CD4-positive, alpha-beta memory T cell (primary cell): ENCODE measurements around the gene LDLR. TPM values are rescaled to one million over a fixed set of nuclear protein-coding genes. Genes with fewer than 3 reads are reported as not detected.

Experiments
- CTCF ChIA-PET: fragments of 350-600 bp; sonication (Branson Sonifier 250); formaldehyde crosslinking; loops from one replicate; lab custom pipeline; 2021; ENCODE audit warnings: inconsistent platforms; ENCODE audit not compliant: partially characterized antibody; lab: Charles Lee
- POLR2A ChIA-PET: fragments of 350-600 bp; sonication (Branson Sonifier 250); formaldehyde crosslinking; loops from one replicate; lab custom pipeline; 2021; ENCODE audit not compliant: partially characterized antibody; lab: Charles Lee
- DNase-seq, 5 donors: peaks; one replicate each; pipeline versions ENCODE4 v3.0.0 to v3.0.0-alpha.2; 2020 to 2022; ENCODE audit warnings: mixed read lengths in 1 of 5
- H3K27ac ChIP-seq: one replicate; pipeline ENCODE4 v1.7.0; 2013; ENCODE audit warnings: low read depth, low read length
- H3K27me3 ChIP-seq: 2 replicates; pipeline ENCODE4 v1.7.0; 2013; ENCODE audit warnings: mild to moderate bottlenecking, low read length, moderate library complexity; ENCODE audit not compliant: insufficient read depth
- H3K36me3 ChIP-seq: 2 replicates; pipeline ENCODE4 v1.7.0; 2013; ENCODE audit warnings: mild to moderate bottlenecking, low read length, moderate library complexity; ENCODE audit not compliant: insufficient read depth
- H3K4me1 ChIP-seq: 2 replicates; pipeline ENCODE4 v1.7.0; 2013; ENCODE audit warnings: mild to moderate bottlenecking, low read length, moderate library complexity; ENCODE audit not compliant: insufficient read depth
- H3K4me3 ChIP-seq, 2 donors: one replicate each; pipeline ENCODE4 v1.7.0; 2013; ENCODE audit warnings: low read length in 2 of 2, mild to moderate bottlenecking in 1 of 2
- H3K9me3 ChIP-seq, 2 donors: one replicate each; pipeline ENCODE4 v1.7.0; 2013; ENCODE audit warnings: low read length in 2 of 2, control low read depth in 1 of 2; ENCODE audit not compliant: control insufficient read depth in 1 of 2
- H3K27ac Mint-ChIP-seq, 7 donors: one replicate each; pipeline ENCODE4 v1.8.0; 2020 to 2021; ENCODE audit warnings: mixed read lengths in 7 of 7, mild to moderate bottlenecking in 6 of 7, inconsistent platforms in 3 of 7, moderate library complexity in 3 of 7
- H3K27me3 Mint-ChIP-seq, 2 donors: one replicate each; pipeline ENCODE4 v1.8.0; 2020 to 2021; ENCODE audit warnings: mixed read lengths in 2 of 2
- H3K36me3 Mint-ChIP-seq, 2 donors: one replicate each; pipeline ENCODE4 v1.8.0; 2020 to 2021; ENCODE audit warnings: mixed read lengths in 2 of 2, inconsistent platforms in 1 of 2, mild to moderate bottlenecking in 1 of 2
- H3K4me1 Mint-ChIP-seq, 4 donors: one replicate each; pipeline ENCODE4 v1.8.0; 2020 to 2021; ENCODE audit warnings: mixed read lengths in 4 of 4, mild to moderate bottlenecking in 1 of 4
- H3K4me3 Mint-ChIP-seq, 8 donors: one replicate each; pipeline ENCODE4 v1.8.0; 2020 to 2021; ENCODE audit warnings: mixed read lengths in 8 of 8, mild to moderate bottlenecking in 7 of 8, moderate library complexity in 6 of 8, inconsistent platforms in 3 of 8
- H3K9me3 Mint-ChIP-seq, 8 donors: one replicate each; pipeline ENCODE4 v1.8.0; 2020 to 2021; ENCODE audit warnings: mixed read lengths in 8 of 8, mild to moderate bottlenecking in 5 of 8, inconsistent platforms in 3 of 8, moderate library complexity in 1 of 8
- intact Hi-C: fragments of 100-400 bp; cut with micrococcal nuclease; formaldehyde crosslinking; loops from one replicate; pipeline ENCODE4 v1.15.1; 2023
- polyA plus RNA-seq, 2 donors: library from polyadenylated mRNA; unstranded; fragments of 300-500 nt; fragmentation: Illumina TruSeq; gene quantifications; one replicate each; pipeline ENCODE4 v1.2.3, GENCODE V29; 2021
- total RNA-seq, 2 experiments: library from RNA; stranded (reverse); gene quantifications; one replicate each; pipeline ENCODE4 v1.2.3, GENCODE V29; 2021

LDLR gene
- total and polyA plus RNA-seq, 4 experiments from 2014 or later = 4.4 to 27.0 (median 15.4) TPM

GRCh38 chr19:11142528-11143171 is 53.4 kb downstream of the LDLR start:
- intact Hi-C loops = no loop called here
- H3K4me1 Mint-ChIP-seq = peaks cover 4 to 7% (median 6%) of the 10 kb centered on the region in 4 donors
- peaks cover 15% of the 10 kb centered on the region for H3K4me1 ChIP-seq
- ChIA-PET POLR2A (interaction anchor here (1.1 kb wide), 1 partner anchor 14 kb away, joined by 5 read pairs; the partner anchor contains the start of gene SPC24), CTCF (no interaction called here)
- H3K27me3 ChIP-seq = no peaks in the 10 kb centered on the region
- no peaks in the 10 kb centered on the region for H3K27me3 Mint-ChIP-seq
- H3K27ac ChIP-seq = no peak overlapping the region
- H3K36me3 Mint-ChIP-seq = no peaks in the 10 kb centered on the region
- H3K4me3 ChIP-seq = no peak overlapping the region
- H3K36me3 ChIP-seq = no peaks in the 10 kb centered on the region
- DNase-seq = no peak
- no peaks in the 10 kb centered on the region for H3K9me3 ChIP-seq
- H3K4me3 Mint-ChIP-seq = no peak overlapping the region
- no peak overlapping the region for H3K27ac Mint-ChIP-seq
- no peaks in the 10 kb centered on the region for H3K9me3 Mint-ChIP-seq

- H3K27ac Mint-ChIP-seq = no peak overlapping the region
- Histone ChIP-seq H3K27me3 (no peaks in the 10 kb centered on the region), H3K9me3 (no peaks in the 10 kb centered on the region), H3K4me3 (no peak overlapping the region), H3K27ac (no peak overlapping the region), H3K36me3 (no peaks in the 10 kb centered on the region), H3K4me1 (peaks cover 6% of the 10 kb centered on the region)
- no peaks in the 10 kb centered on the region for H3K27me3 Mint-ChIP-seq
- H3K36me3 Mint-ChIP-seq = no peaks in the 10 kb centered on the region
- intact Hi-C loops = no loop called here
- CTCF ChIA-PET = no interaction called here
- POLR2A ChIA-PET = interaction anchor here (0.6 kb wide), 1 partner anchor 72 kb away, joined by 3 read pairs; no protein-coding TSS in a partner anchor
- H3K4me1 Mint-ChIP-seq = no peaks in the 10 kb centered on the region
- H3K4me3 Mint-ChIP-seq = no peak overlapping the region
- no peak for DNase-seq
- no peaks in the 10 kb centered on the region for H3K9me3 Mint-ChIP-seq
Measured at GRCh38 chr19:11145536-11145924, 56.3 kb downstream of the LDLR start.

- ChIA-PET CTCF (interaction anchor here (0.7 to 1.1 kb wide), 2 partner anchors 10 to 334 kb away, joined by 3 read pairs; no protein-coding TSS in a partner anchor), POLR2A (no interaction called here)
- Histone ChIP-seq H3K36me3 (no peaks in the 10 kb centered on the region), H3K9me3 (no peaks in the 10 kb centered on the region), H3K4me3 (no peak overlapping the region), H3K4me1 (peaks cover 3% of the 10 kb centered on the region), H3K27ac (no peak overlapping the region), H3K27me3 (no peaks in the 10 kb centered on the region)
- Mint-ChIP-seq H3K9me3 (no peaks in the 10 kb centered on the region), H3K27ac (peak overlapping the region in 1 of 7 donors; percentile 37), H3K4me1 (no peaks in the 10 kb centered on the region), H3K27me3 (no peaks in the 10 kb centered on the region), H3K4me3 (no peak overlapping the region), H3K36me3 (no peaks in the 10 kb centered on the region)
- DNase-seq = no peak
- intact Hi-C loops = no loop called here
Measured at GRCh38 chr19:11148001-11148400, 58.7 kb downstream of the LDLR start.

- DNase-seq = no peak
- Histone ChIP-seq H3K27me3 (no peaks in the 10 kb centered on the region), H3K27ac (no peak overlapping the region), H3K4me1 (peaks cover 16% of the 10 kb centered on the region), H3K4me3 (no peak overlapping the region), H3K36me3 (no peaks in the 10 kb centered on the region), H3K9me3 (no peaks in the 10 kb centered on the region)
- H3K4me3 Mint-ChIP-seq = no peak overlapping the region
- intact Hi-C loops = no loop called here
- H3K27me3 Mint-ChIP-seq = no peaks in the 10 kb centered on the region
- no peaks in the 10 kb centered on the region for H3K36me3 Mint-ChIP-seq
- no peaks in the 10 kb centered on the region for H3K9me3 Mint-ChIP-seq
- ChIA-PET CTCF (no interaction called here), POLR2A (no interaction called here)
- peaks cover 7 to 18% (median 13%) of the 10 kb centered on the region in 4 donors for H3K4me1 Mint-ChIP-seq
- no peak overlapping the region for H3K27ac Mint-ChIP-seq
Measured at GRCh38 chr19:11151181-11151580, 61.9 kb downstream of the LDLR start.

- Mint-ChIP-seq H3K4me1 (peaks cover 7 to 19% (median 14%) of the 10 kb centered on the region in 4 donors), H3K4me3 (no peak overlapping the region), H3K27ac (peak overlapping the region in 1 of 7 donors; percentile 43), H3K36me3 (no peaks in the 10 kb centered on the region), H3K9me3 (no peaks in the 10 kb centered on the region), H3K27me3 (no peaks in the 10 kb centered on the region)
- H3K27me3 ChIP-seq = no peaks in the 10 kb centered on the region
- no peak overlapping the region for H3K4me3 ChIP-seq
- POLR2A ChIA-PET = no interaction called here
- DNase-seq = no peak
- H3K27ac ChIP-seq = no peak overlapping the region
- CTCF ChIA-PET = interaction anchor here (0.6 to 1.2 kb wide), 3 partner anchors 10 to 117 kb away, joined by 3 read pairs; no protein-coding TSS in a partner anchor
- no peaks in the 10 kb centered on the region for H3K9me3 ChIP-seq
- peaks cover 20% of the 10 kb centered on the region for H3K4me1 ChIP-seq
- intact Hi-C loops = no loop called here
- no peaks in the 10 kb centered on the region for H3K36me3 ChIP-seq
Measured at GRCh38 chr19:11152318-11153062, 63.2 kb downstream of the LDLR start.

- Mint-ChIP-seq H3K27me3 (no peaks in the 10 kb centered on the region), H3K27ac (peak overlapping the region in 5 of 7 donors; percentile 5 to 93 (median 51)), H3K4me1 (peaks cover 7 to 19% (median 14%) of the 10 kb centered on the region in 4 donors), H3K9me3 (peaks cover 0 to 2% (median 0%) of the 10 kb centered on the region in 8 donors), H3K4me3 (peak overlapping the region; percentile 80 to 88 (median 84)), H3K36me3 (no peaks in the 10 kb centered on the region)
- no peaks in the 10 kb centered on the region for H3K36me3 ChIP-seq
- no peak for DNase-seq
- intact Hi-C loops = loop anchor here (1.0 kb wide), 1 partner anchor 281 kb away; the partner anchor contains the start of genes ODAD3 and PRKCSH
- H3K27me3 ChIP-seq = no peaks in the 10 kb centered on the region
- CTCF ChIA-PET = interaction anchor here (0.6 kb wide), 1 partner anchor 29 kb away, joined by 3 read pairs; no protein-coding TSS in a partner anchor
- no peak overlapping the region for H3K27ac ChIP-seq
- peaks cover 20% of the 10 kb centered on the region for H3K4me1 ChIP-seq
- POLR2A ChIA-PET = interaction anchor here (2.4 kb wide), 1 partner anchor 226 kb away, joined by 6 read pairs; no protein-coding TSS in a partner anchor
- H3K9me3 ChIP-seq = no peaks in the 10 kb centered on the region
- H3K4me3 ChIP-seq = peak overlapping the region in 1 of 2 donors; percentile 84
Measured at GRCh38 chr19:11154683-11155047, 65.4 kb downstream of the LDLR start.
